Measurements from ENCODE around the gene RAPGEF1.

Gene RAPGEF1

GRCh38 chr9:131642496-131643083, 97.3 kb downstream of the RAPGEF1 start:
- no peak for DNase-seq (ENCODE audit: low read depth)

GRCh38 chr9:131641618-131642495, 98.0 kb downstream of the RAPGEF1 start:
- no peak for DNase-seq (ENCODE audit: low read depth)

DNA sequence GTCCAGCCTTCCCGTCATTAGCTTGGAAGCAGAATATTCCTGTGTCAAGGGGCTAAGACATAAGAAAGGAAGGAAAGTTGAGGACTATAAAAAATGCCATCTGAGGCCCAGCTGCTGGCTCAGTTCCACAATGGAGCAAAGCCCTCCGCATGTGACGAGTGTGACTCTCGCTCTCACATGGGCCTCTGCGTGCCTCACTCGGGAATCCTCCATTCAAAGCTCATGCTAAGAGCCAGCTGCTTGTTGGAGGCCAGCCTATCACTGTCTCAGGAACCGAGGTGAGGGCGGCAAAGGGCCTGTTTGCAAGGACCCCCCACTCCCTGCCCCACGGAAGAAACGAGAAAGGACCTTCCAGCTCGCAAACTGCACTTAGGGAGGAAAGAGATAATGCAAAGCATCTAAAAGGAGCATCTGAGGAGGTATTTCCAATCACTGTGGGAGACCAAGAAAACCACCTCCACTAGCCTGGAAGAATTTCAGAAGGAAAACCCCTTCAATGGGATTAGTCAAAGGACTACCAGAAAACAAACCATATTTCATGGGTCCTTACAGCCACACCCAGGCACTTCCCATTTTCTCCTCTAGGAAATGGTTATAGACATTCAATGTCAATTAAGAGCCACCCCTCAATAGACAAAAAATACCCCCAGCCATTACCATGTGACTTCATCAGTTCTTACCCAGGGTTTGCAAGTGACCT, 99.3 kb downstream of the RAPGEF1 start:
- no peak for DNase-seq (ENCODE audit: low read depth)

DNA sequence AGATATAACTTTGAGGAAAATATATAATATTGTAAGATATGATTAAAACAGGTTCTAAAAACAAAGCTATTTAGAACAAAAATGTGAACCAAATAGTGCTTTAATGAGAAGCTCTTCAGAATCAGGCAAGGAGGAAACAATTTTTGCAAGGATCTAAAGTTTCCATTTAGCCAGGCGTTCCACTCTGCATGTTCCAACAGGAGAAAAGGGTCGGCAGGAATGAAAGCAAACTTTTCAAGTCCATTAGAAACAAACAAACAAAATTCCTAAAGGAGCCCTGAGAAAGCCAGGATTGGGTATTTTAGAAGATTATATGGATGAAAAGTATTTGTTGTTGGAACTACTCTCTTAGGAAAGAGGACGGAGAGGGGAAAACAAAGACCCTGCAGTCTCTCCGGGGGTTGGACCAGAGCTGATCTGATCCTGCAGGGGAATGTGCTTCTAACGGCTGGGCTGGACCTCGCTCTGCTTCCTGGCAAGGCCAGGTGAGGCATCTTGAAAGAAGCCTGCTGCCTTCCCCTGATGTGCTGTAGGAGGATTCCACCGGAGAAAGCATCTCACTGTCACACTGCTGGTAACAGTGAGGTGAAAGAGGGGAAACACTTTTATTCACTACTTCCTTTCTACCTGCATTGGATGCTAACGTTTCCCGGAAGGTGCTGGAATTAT, 100.0 kb downstream of the RAPGEF1 start:
- DNase-seq (ENCODE audit: low read depth): no peak

DNA sequence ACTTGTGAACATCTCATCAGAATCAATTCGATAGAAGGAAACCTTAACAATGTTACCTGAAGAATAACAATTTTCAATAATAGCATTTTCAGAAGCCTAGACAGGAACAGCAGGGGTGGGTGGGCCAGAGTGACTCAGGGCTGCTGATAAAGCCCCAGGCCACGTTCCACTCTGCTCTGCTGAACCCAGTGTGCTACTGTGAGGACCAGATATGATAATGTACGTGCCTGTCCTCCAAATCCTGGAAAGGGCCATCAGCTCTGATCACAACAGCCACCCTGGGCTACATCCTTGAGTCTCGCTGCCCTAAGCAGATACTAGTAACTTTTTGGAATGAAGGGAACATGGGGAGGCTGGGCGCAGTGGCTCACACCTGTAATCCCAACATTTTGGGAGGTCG, 103.3 kb downstream of the RAPGEF1 start:
- no peak for DNase-seq (ENCODE audit: low read depth)

GRCh38 chr9:131635892-131636291, 104.0 kb downstream of the RAPGEF1 start:
- no peak for DNase-seq (ENCODE audit: low read depth)

DNA sequence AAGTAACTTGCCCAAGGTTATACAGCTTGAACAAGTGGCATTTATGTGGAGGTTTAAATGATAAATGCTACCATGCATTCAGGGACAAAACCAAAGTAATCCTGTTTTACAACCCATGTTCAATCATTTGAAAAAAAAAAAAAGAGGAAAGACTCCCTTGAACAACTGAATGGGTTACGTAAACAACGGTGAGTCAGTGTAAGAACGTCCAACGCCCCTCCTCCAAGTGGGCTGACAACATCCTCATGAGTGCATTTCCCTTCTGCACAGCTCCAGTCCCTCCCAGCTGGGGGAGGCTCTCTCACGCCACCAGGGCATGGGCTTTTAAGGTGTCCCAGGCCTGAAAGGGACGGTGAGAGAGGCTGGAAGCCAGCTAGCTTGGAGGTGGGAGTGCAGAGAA, 104.6 kb downstream of the RAPGEF1 start:
- DNase-seq (ENCODE audit: low read depth): peak; percentile 58

DNA sequence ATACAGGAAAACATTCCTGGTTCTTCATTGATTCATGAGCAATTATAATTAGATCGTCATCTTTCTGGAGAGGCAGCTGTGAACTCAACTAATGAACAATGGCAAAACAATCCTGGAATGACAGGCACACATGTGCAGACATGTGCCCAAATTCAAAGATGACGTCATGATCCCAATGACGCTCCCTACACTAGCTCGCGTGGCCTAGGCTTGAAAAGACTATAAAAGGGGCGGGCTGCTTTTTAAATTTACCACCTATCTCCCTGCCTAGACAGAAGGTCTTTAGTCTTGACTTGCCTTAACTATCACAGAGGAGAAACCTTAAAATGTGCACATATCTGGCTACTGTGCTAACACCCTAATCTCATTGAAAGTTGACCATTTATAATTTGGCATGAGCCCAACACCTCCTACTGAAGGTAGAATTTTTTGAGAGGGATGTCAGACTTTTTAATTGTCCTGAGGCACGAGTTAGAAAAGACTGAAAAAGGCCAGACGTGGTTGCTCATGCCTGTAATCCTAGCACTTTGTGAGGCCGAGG, 106.3 kb downstream of the RAPGEF1 start:
- no peak for DNase-seq (ENCODE audit: low read depth)

GRCh38 chr9:131631306-131631705, 108.6 kb downstream of the RAPGEF1 start:
- DNase-seq (ENCODE audit: low read depth): no peak

- no peak for DNase-seq (ENCODE audit: low read depth)
These were observed 109.6 kb downstream of the RAPGEF1 start for GRCh38 chr9:131630205-131630831.

GRCh38 chr9:131629825-131630204, 110.1 kb downstream of the RAPGEF1 start:
- DNase-seq (ENCODE audit: low read depth): no peak

DNA sequence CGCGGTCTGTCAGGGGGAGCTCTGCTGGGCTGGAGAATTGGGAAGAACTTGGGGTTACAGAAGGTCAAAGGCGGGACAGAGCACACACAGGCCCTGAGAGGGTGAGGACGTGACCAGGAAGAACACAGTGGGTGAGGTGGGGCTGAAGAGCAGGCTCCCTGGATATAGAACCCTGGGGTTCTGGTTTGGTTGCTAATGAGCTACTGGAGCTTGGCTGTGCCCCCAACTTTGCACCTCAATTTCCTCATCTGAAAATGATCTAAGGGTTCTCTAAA, 110.7 kb downstream of the RAPGEF1 start:
- DNase-seq (ENCODE audit: low read depth): no peak

- no peak for DNase-seq (ENCODE audit: low read depth)
These were observed 111.2 kb downstream of the RAPGEF1 start for GRCh38 chr9:131628459-131629225.

GRCh38 chr9:131627648-131628458, 112.0 kb downstream of the RAPGEF1 start:
- DNase-seq (ENCODE audit: low read depth): peak; percentile 48

DNA sequence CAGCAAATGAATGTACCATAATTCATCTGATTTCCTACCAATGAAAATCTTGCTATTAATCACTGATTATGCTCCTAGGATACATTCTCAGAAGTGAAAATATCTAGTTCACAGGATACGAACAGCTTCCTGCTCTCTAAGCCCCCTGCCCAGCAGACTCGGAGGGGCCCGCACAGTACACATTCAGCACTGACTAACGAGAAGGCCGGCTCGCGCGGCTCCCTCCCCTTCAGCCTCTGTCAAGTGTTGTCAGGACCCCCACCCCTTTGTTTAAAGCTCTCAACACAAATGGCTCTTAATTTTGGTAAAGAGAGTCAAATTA, 112.6 kb downstream of the RAPGEF1 start:
- no peak for DNase-seq (ENCODE audit: low read depth)

- DNase-seq (ENCODE audit: low read depth): no peak
These were observed 113.8 kb downstream of the RAPGEF1 start for GRCh38 chr9:131625790-131626670.

GRCh38 chr9:131625508-131625787, 114.4 kb downstream of the RAPGEF1 start:
- DNase-seq (ENCODE audit: low read depth): no peak

GRCh38 chr9:131624636-131625507, 115.0 kb downstream of the RAPGEF1 start:
- DNase-seq (ENCODE audit: low read depth): no peak

Measured in stimulated activated CD8-positive, alpha-beta memory T cell treated with anti-CD3 and anti-CD28 coated beads, Interleukin-4, amount 100 ng/mL, for 24 hours (primary cell).